RWPE1 (cell line): ENCODE measurements around the gene EVL.
A peak's percentile ranks its signal among the peaks of the same experiment; 100 is the strongest.

Experiments used
- CTCF ChIA-PET: fragments of 350-600 bp; sonication (Branson Sonifier 250); formaldehyde crosslinking; extraction: SDS; loops from one replicate; lab custom pipeline; 2021; lab: Yijun Ruan, JAX
- POLR2A ChIA-PET: fragments of 400-600 bp; formaldehyde crosslinking; extraction: SDS; loops from one replicate; lab custom pipeline; 2020; ENCODE audit warnings: antibody characterized with exemption; ENCODE audit not compliant: low non-redundant PET; lab: Yijun Ruan, JAX
- DNase-seq: peaks from one replicate; pipeline ENCODE4 v3.0.0; 2012; ENCODE audit warnings: low spot score
- H3K27ac ChIP-seq: fragments of 450-650 bp; 2 replicates; pipeline ENCODE4 v1.5.1; 2017
- TF ChIP-seq, protein P1 (sequence below): fragments of 450-650 bp; conservative IDR thresholded peaks from 2 replicates; pipeline ENCODE4 v1.5.1; 2017; ENCODE audit warnings: low read depth, mild to moderate bottlenecking

Gene EVL

GRCh38 chr14:100083706-100084105, 18.5 kb downstream of the EVL start:
- DNase-seq: peak; percentile 69
- ChIA-PET CTCF (interaction anchor here (0.5 to 1.1 kb wide), 2 partner anchors 109 to 1610 kb away, joined by 3 read pairs; no protein-coding TSS in a partner anchor), POLR2A (no interaction called here)
- peak overlapping the region; percentile 75 for H3K27ac ChIP-seq
- TF ChIP-seq, protein P1, sequence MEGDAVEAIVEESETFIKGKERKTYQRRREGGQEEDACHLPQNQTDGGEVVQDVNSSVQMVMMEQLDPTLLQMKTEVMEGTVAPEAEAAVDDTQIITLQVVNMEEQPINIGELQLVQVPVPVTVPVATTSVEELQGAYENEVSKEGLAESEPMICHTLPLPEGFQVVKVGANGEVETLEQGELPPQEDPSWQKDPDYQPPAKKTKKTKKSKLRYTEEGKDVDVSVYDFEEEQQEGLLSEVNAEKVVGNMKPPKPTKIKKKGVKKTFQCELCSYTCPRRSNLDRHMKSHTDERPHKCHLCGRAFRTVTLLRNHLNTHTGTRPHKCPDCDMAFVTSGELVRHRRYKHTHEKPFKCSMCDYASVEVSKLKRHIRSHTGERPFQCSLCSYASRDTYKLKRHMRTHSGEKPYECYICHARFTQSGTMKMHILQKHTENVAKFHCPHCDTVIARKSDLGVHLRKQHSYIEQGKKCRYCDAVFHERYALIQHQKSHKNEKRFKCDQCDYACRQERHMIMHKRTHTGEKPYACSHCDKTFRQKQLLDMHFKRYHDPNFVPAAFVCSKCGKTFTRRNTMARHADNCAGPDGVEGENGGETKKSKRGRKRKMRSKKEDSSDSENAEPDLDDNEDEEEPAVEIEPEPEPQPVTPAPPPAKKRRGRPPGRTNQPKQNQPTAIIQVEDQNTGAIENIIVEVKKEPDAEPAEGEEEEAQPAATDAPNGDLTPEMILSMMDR: no peak

DNA sequence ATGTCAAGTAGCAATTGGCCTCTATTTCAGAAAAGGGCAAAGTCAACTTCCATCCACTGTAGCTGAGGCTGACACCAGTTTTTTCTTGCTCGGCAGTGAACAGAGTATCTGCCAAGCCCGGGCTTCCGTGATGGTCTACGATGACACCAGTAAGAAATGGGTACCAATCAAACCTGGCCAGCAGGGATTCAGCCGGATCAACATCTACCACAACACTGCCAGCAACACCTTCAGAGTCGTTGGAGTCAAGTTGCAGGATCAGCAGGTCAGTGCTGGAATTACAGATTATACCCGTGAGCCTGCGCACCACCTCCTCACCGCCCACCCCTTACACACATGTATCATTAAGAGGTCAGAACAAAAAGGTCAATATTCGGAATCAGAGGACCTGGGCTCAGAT, 19.4 kb downstream of the EVL start:
- TF ChIP-seq, protein P1: no peak
- DNase-seq: no peak
- CTCF ChIA-PET: interaction anchor here (0.7 to 1.1 kb wide), 2 partner anchors 102 to 108 kb away, joined by 3 read pairs; no protein-coding TSS in a partner anchor
- H3K27ac ChIP-seq: peak overlapping the region; percentile 75
- POLR2A ChIA-PET: no interaction called here

DNA sequence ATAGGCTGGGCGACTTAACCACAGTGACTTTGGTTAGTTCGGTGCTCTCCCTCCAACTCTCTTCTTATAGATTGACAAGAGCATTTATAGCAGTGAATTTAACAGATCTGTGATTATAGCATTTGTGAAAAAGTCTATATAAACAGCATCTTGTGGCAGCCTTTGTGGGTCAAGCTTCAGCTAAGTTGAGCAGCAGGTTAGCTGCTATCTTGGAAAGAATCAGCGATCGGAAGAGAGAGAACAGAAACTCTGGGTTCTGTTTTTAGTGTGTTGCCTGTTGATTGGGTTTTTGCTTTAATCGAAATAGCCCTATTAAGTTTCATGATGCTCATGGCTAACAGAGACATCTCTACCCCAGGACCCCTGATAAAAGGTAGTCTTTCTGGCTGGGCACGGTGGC, 20.2 kb downstream of the EVL start:
- TF ChIP-seq, protein P1: no peak
- POLR2A ChIA-PET: no interaction called here
- CTCF ChIA-PET: no interaction called here
- H3K27ac ChIP-seq: no peak overlapping the region
- no peak for DNase-seq

DNA sequence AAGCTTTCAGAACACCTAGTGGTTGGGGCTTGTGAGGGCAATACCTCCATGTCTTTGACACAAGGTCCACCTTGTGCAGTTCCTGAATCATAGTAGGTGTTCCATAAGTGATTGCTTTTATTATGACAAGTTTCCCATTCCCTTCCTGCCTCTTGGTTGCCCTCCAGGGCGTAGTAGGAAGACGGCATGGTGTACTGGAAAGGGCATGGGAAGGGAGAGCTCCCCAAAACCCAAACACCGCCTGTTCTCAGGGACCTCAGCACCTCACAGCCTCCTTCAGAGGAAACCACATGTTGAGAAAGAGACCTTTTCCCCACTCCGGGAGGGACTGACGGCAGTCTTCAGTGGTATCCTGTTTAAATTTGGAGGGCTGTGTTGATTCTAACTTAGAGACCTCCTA, 21.1 kb downstream of the EVL start:
- ChIA-PET CTCF (interaction anchor here (0.8 kb wide), 1 partner anchor 21 kb away, joined by 5 read pairs; no protein-coding TSS in a partner anchor), POLR2A (no interaction called here)
- TF ChIP-seq, protein P1: no peak
- H3K27ac ChIP-seq: no peak overlapping the region
- no peak for DNase-seq

- ChIA-PET POLR2A (interaction anchor here (0.6 kb wide), 1 partner anchor 61 kb away, joined by 3 read pairs; no protein-coding TSS in a partner anchor), CTCF (no interaction called here)
- no peak for DNase-seq
- TF ChIP-seq, protein P1: no peak
- no peak overlapping the region for H3K27ac ChIP-seq
Measured at GRCh38 chr14:100088226-100088625, 23.0 kb downstream of the EVL start.

GRCh38 chr14:100091386-100091785, 26.2 kb downstream of the EVL start:
- ChIA-PET CTCF (no interaction called here), POLR2A (interaction anchor here (0.7 kb wide), 1 partner anchor 67 kb away, joined by 3 read pairs; no protein-coding TSS in a partner anchor)

More at GRCh38 chr14:100091386-100091785, 26.2 kb downstream of the EVL start:
- no peak overlapping the region for H3K27ac ChIP-seq
- TF ChIP-seq, protein P1: no peak
- no peak for DNase-seq
